NCI-H748 treated with DMSO at 0.1 percent for 48 hours (cell line): Measurements from ENCODE around the gene PSMB4.
"Not testable (repeated sequence)": the region's sequence is repeated elsewhere in the genome, so short reads cannot be mapped to it uniquely, and the experiment has no call there.

ENCODE experiments used
- DNase-seq: peaks from one replicate; lab custom pipeline; 2025; lab: John Stamatoyannopoulos, UW

The PSMB4 gene

GRCh38 chr1:151399324-151400171, at the start of gene PSMB4:
PSMB4 (plus strand) TSS chr1:151399573; CDS start chr1:151399588, 15 bp downstream.
- DNase-seq, result peak; percentile 80

- DNase-seq, result not testable (repeated sequence)
Measured at GRCh38 chr1:151350323-151350722, 49.0 kb upstream of the PSMB4 start.

DNA sequence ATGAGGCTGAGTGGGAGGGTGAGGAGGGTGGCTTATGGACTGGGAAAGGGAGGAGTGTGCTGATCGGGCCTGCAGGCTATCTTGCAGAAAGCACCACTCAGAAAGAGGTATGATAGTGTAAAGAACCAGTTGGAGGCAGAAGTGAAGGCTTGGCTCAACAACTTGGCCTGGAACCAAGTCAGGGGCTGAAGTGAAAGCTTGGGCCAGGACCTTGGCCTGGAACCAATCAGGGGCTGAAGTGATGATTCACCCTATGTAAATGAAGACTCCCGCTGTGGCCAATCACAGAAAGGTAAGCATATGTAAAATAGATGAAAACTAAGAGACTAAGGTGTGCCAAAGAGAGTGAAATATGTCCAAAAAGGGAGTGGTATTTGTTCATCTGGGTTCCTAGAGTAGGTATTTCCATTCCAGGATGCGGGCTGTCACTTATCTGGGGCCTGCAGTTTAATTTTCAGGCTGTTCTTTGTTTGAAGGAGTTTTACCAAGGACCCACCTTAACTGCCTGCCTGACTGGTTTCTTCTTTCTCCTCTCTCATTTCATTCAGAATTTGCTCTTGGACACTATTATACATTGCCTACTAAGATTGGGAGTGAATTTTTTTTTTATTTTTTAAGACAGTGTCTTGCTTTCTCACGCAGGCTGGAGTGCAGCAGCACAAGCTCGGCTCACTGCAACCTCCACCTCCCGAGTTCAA, 47.2 kb upstream of the PSMB4 start:
- DNase-seq, result no peak

DNA sequence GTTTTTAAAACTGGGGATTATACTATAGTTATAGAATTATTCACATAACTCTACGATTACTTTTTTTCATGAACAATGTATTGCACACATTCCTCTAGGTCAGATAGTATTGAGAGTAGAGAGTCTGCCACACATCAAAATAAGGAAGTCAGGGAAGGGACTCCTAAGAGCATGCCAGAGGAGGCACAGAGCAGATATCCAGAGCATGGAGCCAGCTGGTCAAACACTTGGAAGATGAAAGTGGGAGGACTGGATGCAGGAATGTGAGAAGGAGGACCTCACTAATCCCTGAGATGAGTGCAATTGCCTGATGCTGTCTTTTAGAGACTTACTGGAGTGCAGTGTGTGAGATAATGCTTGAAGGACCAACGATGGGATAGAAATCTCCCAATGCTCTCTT, 42.7 kb upstream of the PSMB4 start:
- DNase-seq, result no peak

DNA sequence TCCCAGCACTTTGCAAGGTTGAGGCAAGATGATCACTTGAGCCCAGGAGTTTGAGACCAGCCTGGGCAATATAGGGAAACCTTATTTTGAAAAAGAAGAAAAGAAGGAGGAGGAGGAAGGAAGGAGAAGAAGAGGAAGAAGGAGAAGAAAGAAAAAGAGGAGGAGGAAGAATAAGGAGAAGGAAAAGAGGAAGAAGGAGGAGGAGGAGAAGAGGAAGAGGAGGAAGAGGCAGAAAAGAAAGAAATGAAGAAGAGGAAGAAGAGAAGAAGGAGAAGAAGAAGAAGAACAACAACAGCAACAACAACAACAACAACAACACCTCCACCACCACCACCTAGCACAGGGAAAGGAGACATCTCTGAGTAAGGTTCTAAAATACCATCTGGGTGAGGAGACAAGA, 37.5 kb upstream of the PSMB4 start:
- DNase-seq, result no peak

- no peak for DNase-seq
Measured at GRCh38 chr1:151362308-151363155, 36.8 kb upstream of the PSMB4 start.

- DNase-seq, result no peak
Measured at GRCh38 chr1:151364996-151365395, 34.4 kb upstream of the PSMB4 start.

DNA sequence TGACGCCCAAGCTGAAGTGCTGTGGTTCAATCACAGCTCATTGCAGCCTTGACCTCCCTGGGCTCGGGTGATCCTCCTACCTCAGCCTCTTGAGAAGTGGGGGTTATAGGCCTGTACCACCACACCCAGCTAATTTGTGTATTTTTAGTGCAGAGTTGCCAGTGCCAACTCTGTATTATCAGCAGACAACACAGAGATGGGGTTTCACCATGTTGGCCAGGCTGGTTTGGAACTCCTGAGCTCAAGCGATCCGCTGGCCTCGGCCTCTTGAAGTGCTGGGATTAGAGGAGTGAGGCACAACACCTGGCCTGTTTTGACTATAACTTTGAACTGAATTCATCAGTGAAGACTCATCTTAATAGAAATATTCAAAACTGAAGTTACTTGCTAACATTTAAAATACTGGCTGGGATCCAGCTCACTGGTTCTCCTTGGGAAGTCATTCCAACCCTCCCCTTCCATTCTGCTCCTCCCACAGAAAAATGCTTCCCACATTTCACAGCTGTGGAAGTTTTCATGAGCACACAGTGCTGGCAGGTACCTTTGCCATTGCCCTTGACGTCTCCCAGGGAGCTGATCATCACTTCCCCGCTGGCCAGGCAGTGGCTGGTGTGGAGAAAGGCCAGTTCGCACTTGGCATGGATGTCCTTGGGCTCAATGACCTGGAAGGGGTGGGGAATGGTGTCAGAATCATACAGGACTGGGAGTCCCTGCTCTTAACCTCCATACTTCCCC, 31.5 kb upstream of the PSMB4 start:
- no peak for DNase-seq

DNA sequence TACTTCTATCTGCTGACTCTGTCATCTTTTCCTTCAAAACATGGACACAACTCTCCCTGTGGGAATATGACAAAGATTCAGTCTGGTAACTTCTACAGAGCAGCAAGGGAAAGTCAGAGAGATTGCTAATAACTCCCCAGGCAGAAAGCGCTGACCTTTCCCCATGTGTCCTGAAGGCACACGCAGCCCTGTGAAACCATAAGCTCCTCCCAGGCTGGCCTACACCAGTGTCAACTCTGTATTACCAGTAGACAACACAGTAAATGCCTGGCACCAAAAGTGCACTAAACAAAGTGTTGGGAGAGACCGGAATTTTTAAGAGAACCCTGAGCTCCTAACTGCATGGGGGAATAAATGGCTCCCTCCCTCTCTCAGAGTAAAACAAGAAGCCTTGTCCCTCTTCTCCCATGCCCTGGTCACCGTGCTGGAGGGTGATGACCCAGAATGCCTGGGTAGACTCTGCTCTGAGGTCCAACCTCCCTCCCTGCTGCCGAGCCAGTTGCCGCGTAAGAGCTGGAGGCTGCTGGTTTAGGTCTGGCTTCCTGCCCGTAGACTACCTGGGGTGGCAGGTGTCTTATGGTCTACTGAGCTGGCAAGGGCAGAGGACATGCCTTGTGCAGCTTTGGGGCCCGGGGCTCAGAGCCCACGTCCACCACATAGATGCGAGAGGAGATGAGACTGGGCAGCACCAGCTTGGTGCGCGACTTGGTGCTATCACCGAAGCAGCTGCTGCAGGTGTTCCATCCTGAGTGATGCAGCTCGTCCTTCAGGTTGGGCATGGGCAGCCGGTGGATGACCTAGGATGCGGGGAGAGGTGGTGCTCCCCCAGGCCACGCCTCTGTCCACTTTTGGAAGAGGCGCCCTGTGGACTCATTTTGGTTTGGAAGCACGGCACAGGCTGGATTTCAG, 30.7 kb upstream of the PSMB4 start:
- DNase-seq, result no peak

GRCh38 chr1:151369302-151369610, 30.1 kb upstream of the PSMB4 start:
- no peak for DNase-seq

GRCh38 chr1:151369621-151370048, 29.7 kb upstream of the PSMB4 start:
- no peak for DNase-seq

DNA sequence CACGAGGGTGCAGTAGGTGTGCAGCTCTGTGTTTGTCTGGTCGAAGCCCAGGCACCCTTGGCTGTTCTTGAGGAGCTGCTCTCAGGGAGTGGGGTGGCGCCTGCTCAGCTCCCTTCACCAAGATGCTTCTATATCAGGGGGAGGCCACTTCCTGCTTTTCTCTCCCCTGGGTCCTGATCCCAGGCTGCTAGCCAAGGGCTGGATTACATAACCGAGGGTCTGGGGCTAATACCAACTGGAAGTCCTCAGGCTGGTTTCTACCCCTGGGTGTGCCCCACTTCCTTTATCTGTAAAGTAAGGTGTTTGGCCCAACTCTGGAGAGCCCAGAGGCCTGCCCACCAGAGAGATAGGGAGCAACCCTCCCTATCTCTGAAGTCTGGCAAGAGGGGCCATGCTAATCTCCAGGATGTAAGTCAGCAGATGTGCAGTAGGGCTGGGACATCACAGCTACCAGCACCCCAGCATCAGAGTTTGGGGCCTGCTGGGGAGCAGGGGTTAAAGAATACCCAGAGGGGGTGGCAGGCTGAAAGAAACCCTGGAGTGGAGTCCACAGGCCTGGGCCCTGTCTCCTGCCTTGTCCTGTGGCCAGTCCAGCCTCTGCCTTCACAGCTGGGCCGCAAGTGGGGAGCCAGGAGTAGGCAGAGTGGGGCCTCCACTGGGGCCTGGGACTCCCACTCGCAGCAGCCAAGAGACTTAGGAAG, 29.0 kb upstream of the PSMB4 start:
- no peak for DNase-seq

DNA sequence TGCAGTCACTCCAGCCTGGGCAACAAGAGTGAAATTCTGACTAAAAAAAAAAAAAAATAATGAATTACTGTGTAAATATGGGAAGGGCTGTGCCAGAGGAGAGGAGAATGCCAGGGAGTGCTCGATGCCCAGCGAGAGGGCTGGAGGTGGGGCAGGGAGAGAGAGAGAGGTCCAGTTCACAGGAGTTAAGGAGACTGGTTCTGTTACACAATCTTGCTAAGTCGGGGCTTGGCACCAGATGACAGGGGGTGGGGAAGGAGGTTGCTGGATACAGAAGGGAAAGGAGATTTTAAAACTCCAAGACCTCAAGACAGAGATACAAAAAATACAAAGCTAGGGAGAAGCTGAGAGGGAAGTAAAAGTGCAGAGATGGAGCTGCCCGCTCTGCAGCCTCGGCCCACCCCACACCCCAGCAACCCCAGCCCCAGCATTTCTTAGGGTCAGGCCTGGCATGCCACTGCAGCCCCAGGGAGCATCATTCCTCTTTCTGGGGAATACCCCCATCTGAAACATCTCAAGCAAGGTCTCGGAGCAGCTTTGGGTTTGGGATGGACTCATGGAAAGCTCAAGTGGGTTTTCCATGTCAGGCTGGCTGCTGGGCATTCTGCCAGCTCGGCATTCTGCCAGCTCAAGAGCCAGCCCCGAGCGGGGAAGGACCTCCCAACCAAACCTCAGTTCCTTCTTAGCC, 27.9 kb upstream of the PSMB4 start:
- DNase-seq, result peak; percentile 43

DNA sequence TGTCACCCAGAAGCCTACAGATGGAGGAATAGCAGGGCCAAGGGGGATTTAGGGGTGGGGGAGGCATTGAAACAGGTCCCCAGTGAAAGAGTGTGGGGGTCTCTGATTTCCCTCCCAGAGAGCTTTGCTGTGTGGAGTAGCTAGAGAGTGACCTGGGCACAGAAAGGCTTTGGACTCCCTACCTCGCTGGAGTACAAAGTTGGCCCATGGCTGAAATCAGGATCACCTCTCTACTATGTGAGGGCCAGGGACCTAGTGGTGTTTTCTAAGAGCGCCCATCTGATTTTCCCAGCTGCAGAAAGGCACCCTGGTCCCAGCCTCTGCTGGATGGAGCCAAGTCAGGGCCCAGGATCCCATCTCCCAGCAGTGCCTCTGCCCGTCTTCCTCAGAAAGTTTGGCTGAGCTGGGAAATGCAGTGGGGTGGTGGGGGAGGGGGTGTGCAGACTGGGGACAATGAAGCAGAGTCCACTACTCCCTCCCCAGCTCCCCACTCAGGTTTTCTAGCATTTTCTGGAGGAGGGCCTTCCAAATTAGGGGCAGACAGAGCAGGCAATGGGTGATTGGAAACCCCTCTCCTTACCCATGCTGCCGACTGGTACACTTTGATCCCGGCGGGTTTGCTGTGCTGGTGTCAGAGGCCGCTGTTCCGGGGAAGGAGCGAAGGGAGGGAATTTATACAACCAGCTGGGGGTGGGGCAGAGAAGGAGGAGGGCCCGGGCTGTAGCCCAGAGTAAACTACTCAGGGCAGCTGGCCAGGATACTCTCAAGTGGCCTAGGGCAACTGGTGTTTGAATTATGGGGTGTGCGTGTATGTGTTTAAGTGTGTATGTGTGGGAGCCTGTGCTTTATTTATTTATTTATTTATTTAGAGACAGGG, 27.1 kb upstream of the PSMB4 start, which contains the start of gene SELENBP1:
Gene SELENBP1 (minus strand): TSS at position 648 of the 877 bp plus-strand sequence. CDS start 64 bp downstream, at position 584.
- DNase-seq, result peak; percentile 55

- no peak for DNase-seq
Measured at GRCh38 chr1:151373196-151373595, 26.2 kb upstream of the PSMB4 start.

- no peak for DNase-seq
Measured at GRCh38 chr1:151377150-151377884, 22.1 kb upstream of the PSMB4 start.

DNA sequence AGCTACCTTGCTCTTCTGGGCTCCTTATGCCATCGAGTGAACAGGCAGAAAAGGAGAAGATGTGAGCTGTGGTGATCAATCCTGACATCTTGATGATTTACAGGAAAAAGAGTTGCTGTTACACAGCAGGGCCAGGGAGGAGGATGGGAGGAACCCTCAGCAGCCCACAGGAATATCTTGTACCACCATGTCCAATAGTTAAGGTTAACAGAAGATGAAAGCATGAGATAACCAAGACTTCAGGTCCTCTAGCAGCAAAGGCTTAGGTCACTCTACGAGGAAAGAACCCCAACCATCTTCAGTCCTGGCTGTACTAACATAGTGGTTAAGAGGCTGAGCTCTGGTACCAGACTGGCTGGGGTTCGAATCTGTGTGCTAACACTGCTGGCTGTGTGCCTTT, 14.8 kb upstream of the PSMB4 start:
- DNase-seq, result no peak

- no peak for DNase-seq
Measured at GRCh38 chr1:151386002-151386401, 13.4 kb upstream of the PSMB4 start.
